MCF 10A (cell line): ENCODE measurements around the gene XPC. TPM values are rescaled to one million over a fixed set of nuclear protein-coding genes. Genes with fewer than 3 reads are reported as not detected.

Source experiments
- BruUV-seq: library from RNA; stranded (reverse); fragments of 400-500 nt; replicated peaks from 2 replicates; lab custom pipeline; 2021; lab: Mats Ljungman, UMichigan
- CTCF ChIA-PET: fragments of 300-600 bp; sonication (Branson Sonifier 250); formaldehyde crosslinking; extraction: SDS; loops from one replicate; lab custom pipeline; 2021; ENCODE audit warnings: antibody characterized with exemption, inconsistent platforms; lab: Yijun Ruan, JAX
- POLR2A ChIA-PET: fragments of 300-600, 350-650 bp; sonication (Branson Sonifier 250); formaldehyde crosslinking; extraction: SDS; loops from one replicate; lab custom pipeline; 2020; ENCODE audit warnings: antibody characterized with exemption, inconsistent platforms; lab: Yijun Ruan, JAX
- DNase-seq: peaks from one replicate; pipeline ENCODE4 v3.0.0-alpha.2; 2018; ENCODE audit not compliant: unreplicated experiment
- H3K27ac Mint-ChIP-seq: one replicate; pipeline ENCODE4 v1.8.0; 2022; ENCODE audit warnings: mild to moderate bottlenecking, low read depth, mixed read lengths; ENCODE audit not compliant: unreplicated experiment
- H3K27me3 Mint-ChIP-seq: one replicate; pipeline ENCODE4 v1.8.0; 2022; ENCODE audit warnings: mixed read lengths; ENCODE audit not compliant: insufficient read depth, unreplicated experiment
- H3K36me3 Mint-ChIP-seq: one replicate; pipeline ENCODE4 v1.8.0; 2022; ENCODE audit warnings: mild to moderate bottlenecking, moderate library complexity, mixed read lengths; ENCODE audit not compliant: insufficient read depth, unreplicated experiment
- H3K4me1 Mint-ChIP-seq: one replicate; pipeline ENCODE4 v1.8.0; 2022; ENCODE audit warnings: mixed read lengths; ENCODE audit not compliant: insufficient read depth, unreplicated experiment
- H3K4me3 Mint-ChIP-seq: one replicate; pipeline ENCODE4 v1.8.0; 2022; ENCODE audit warnings: mild to moderate bottlenecking, moderate library complexity, mixed read lengths; ENCODE audit not compliant: unreplicated experiment
- H3K9me3 Mint-ChIP-seq: one replicate; pipeline ENCODE4 v1.8.0; 2022; ENCODE audit warnings: mixed read lengths; ENCODE audit not compliant: unreplicated experiment
- intact Hi-C: fragments of 100-400 bp; cut with micrococcal nuclease; formaldehyde crosslinking; loops from 2 replicates; pipeline ENCODE4 v1.14.1; 2022
- total RNA-seq: library from RNA; stranded (reverse); gene quantifications from 2 replicates; pipeline ENCODE4 v1.2.3, GENCODE V29; 2022
- TF ChIP-seq, protein P1 (sequence below): fragments of 200-600 bp; IDR thresholded peaks from one replicate; pipeline ENCODE4 v1.8.0; 2022; ENCODE audit warnings: antibody characterized with exemption, mild to moderate bottlenecking; ENCODE audit not compliant: unreplicated experiment

Gene XPC
- total RNA-seq, 1 experiment from 2014 or later: 73.3 TPM

DNA sequence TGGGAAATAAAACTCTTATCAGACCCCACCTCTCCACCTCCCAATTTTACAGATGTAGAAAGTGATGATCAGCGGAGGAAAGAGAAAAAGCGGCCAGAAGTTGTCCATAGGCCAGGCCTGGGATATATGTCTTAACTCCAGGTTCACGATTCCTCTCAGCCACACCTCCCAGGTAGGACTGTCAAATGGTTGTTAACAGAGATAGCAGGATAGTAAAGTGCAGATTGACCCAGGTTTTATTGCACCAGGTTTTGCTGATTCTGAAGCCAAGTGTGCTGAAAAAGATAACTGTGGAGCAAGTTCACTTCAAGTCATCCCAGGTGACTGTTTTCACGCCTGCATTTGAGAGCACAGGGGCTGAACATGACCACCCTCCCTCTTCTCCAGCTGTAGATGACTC, 36.4 kb upstream of the XPC start:
- ChIA-PET CTCF (interaction anchor here (0.7 to 1.1 kb wide), 3 partner anchors 11 to 254 kb away, joined by 3 to 5 read pairs (median 4); no protein-coding TSS in a partner anchor), POLR2A (interaction anchor here (0.7 kb wide), 1 partner anchor 293 kb away, joined by 3 read pairs; no protein-coding TSS in a partner anchor)
- BruUV-seq: no TSS peak
- Mint-ChIP-seq H3K4me3 (no peak overlapping the region), H3K27me3 (no peaks in the 10 kb centered on the region), H3K4me1 (no peaks in the 10 kb centered on the region), H3K27ac (no peak overlapping the region), H3K9me3 (peaks cover under 1% of the 10 kb centered on the region), H3K36me3 (peaks cover 7% of the 10 kb centered on the region)
- intact Hi-C loops: no loop called here
- DNase-seq: no peak
- TF ChIP-seq, protein P1, sequence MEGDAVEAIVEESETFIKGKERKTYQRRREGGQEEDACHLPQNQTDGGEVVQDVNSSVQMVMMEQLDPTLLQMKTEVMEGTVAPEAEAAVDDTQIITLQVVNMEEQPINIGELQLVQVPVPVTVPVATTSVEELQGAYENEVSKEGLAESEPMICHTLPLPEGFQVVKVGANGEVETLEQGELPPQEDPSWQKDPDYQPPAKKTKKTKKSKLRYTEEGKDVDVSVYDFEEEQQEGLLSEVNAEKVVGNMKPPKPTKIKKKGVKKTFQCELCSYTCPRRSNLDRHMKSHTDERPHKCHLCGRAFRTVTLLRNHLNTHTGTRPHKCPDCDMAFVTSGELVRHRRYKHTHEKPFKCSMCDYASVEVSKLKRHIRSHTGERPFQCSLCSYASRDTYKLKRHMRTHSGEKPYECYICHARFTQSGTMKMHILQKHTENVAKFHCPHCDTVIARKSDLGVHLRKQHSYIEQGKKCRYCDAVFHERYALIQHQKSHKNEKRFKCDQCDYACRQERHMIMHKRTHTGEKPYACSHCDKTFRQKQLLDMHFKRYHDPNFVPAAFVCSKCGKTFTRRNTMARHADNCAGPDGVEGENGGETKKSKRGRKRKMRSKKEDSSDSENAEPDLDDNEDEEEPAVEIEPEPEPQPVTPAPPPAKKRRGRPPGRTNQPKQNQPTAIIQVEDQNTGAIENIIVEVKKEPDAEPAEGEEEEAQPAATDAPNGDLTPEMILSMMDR: no peak

DNA sequence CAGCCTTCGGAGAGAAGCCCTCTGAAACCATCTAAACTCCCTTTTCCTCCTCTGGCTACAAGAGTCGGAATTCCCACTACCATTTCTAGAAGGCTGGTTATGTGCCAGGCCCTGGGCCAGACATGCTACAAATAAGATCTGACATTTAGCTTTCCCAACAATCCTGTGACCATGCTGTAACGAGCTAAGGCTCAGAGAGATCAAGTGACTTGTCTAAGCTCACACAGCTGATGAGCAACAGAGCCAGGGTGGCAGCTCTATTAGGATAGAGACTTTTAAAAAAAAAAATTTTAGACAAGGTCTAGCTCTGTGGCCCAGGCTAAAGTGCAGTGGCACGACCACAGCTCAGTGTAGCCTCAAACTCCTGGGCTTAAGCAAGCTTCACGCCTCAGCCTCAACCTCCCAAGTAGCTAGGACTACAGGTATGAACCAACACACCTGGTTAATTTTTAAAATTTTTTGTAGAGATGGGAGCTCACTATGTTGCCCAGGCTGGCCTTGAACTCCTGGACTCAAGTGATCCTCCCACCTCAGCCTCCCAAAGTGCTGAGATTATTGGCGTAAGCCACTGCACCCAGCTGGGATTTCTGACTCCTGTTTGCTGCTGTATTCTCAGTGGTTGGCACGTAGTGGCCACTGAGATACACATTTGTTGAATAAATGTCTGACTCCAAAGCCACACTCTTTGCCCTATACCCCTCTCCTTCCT, 34.8 kb upstream of the XPC start:
- Mint-ChIP-seq H3K9me3 (no peaks in the 10 kb centered on the region), H3K27me3 (no peaks in the 10 kb centered on the region)
- POLR2A ChIA-PET: interaction anchor here (1.2 kb wide), 1 partner anchor 15 kb away, joined by 4 read pairs; no protein-coding TSS in a partner anchor

DNA sequence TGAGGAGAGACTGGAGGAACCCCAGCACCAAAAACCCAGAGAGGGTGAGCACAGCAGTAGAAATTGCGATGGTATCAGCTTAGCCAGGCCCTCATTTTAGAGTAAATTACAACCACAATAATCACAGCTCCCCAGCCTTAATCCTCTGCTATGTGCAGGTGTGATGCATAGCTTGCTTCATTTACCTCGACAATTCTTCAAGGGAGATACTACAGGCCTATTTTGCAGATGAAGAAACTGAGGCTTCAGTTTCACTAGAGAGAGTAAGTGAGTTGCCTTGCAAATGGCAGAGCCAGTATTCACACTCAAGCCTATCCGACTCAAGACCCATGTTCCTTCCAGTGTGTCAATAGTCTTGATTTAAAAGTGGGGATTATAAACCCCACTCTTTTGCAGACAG, 33.6 kb upstream of the XPC start:
- Mint-ChIP-seq H3K27ac (no peak overlapping the region), H3K4me3 (no peak overlapping the region), H3K36me3 (peaks cover 7% of the 10 kb centered on the region), H3K27me3 (no peaks in the 10 kb centered on the region), H3K4me1 (no peaks in the 10 kb centered on the region), H3K9me3 (no peaks in the 10 kb centered on the region)
- BruUV-seq: no TSS peak
- intact Hi-C loops: no loop called here
- POLR2A ChIA-PET: no interaction called here
- CTCF ChIA-PET: interaction anchor here (0.9 to 2.9 kb wide), 6 partner anchors 8 to 255 kb away, joined by 3 to 45 read pairs (median 8); no protein-coding TSS in a partner anchor
- no peak for DNase-seq
- TF ChIP-seq, protein P1: no peak

More for the DNA sequence above, 34.8 kb upstream of the XPC start:
- CTCF ChIA-PET: interaction anchor here (1.6 to 2.9 kb wide), 5 partner anchors 9 to 254 kb away, joined by 5 to 45 read pairs (median 8); no protein-coding TSS in a partner anchor
- TF ChIP-seq, protein P1: no peak
- DNase-seq: no peak
- no TSS peak for BruUV-seq
- Mint-ChIP-seq H3K36me3 (peaks cover 7% of the 10 kb centered on the region), H3K27ac (no peak overlapping the region), H3K4me3 (no peak overlapping the region), H3K4me1 (no peaks in the 10 kb centered on the region)
- intact Hi-C loops: no loop called here

DNA sequence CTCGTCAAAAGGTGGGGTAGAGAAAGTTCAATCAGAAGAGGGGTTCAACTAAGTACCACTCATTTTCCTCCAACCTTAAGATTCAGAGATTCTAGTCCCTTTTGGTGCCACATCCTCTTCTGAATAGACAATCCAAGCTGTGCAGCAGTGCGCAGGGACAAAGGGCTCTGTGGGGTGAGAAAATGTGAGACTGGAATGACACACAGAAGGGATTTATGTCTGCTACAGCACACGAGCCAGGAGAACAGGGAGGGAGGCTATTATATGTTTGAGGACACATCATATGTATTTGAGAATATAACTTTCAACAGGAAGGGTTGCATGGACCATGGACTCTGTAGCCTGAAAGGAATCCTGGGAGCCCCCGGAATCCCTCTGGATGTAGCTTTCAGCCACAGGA, 33.2 kb upstream of the XPC start:
- BruUV-seq: no TSS peak
- H3K9me3 Mint-ChIP-seq: no peaks in the 10 kb centered on the region
- intact Hi-C loops: no loop called here
- POLR2A ChIA-PET: no interaction called here
- H3K4me1 Mint-ChIP-seq: no peaks in the 10 kb centered on the region
- DNase-seq: no peak
- no peak overlapping the region for H3K4me3 Mint-ChIP-seq
- TF ChIP-seq, protein P1: no peak
- no peak overlapping the region for H3K27ac Mint-ChIP-seq
- H3K36me3 Mint-ChIP-seq: peaks cover 7% of the 10 kb centered on the region
- H3K27me3 Mint-ChIP-seq: no peaks in the 10 kb centered on the region
- CTCF ChIA-PET: interaction anchor here (0.6 to 2.9 kb wide), 8 partner anchors 8 to 255 kb away, joined by 3 to 45 read pairs (median 6); no protein-coding TSS in a partner anchor
